Measurements from ENCODE around the gene OR51B5.
"Not testable (repeated sequence)": the region's sequence is repeated elsewhere in the genome, so short reads cannot be mapped to it uniquely, and the experiment has no call there.

Gene OR51B5

GRCh38 chr11:5343474-5344335 is at the start of gene OR51B5:
OR51B5 (minus strand) TSS chr11:5343524; CDS start chr11:5343524, 0 bp downstream.
- no peak for DNase-seq

- DNase-seq = no peak
These were observed 46.9 kb upstream of the OR51B5 start for GRCh38 chr11:5390210-5390609.

GRCh38 chr11:5384335-5384734 is 41.0 kb upstream of the OR51B5 start:
- no peak for DNase-seq

- no peak for DNase-seq
These were observed 40.3 kb upstream of the OR51B5 start, which contains the start of gene OR51M1 for GRCh38 chr11:5383576-5383975. OR51M1 (plus strand) TSS chr11:5383812; CDS start chr11:5389399, 5,587 bp downstream.

- DNase-seq = no peak
These were observed 37.5 kb upstream of the OR51B5 start for GRCh38 chr11:5380740-5381342.

- DNase-seq = no peak
These were observed 26.5 kb upstream of the OR51B5 start for GRCh38 chr11:5369789-5370188.

GRCh38 chr11:5368502-5369043 is 25.2 kb upstream of the OR51B5 start:
- DNase-seq = no peak

GRCh38 chr11:5367448-5368074 is 24.2 kb upstream of the OR51B5 start:
- no peak for DNase-seq

- no peak for DNase-seq
These were observed 23.5 kb upstream of the OR51B5 start for GRCh38 chr11:5366856-5367255.

GRCh38 chr11:5366365-5366764 is 23.0 kb upstream of the OR51B5 start:
- not testable (repeated sequence) for DNase-seq

GRCh38 chr11:5364214-5364613 is 20.9 kb upstream of the OR51B5 start:
- no peak for DNase-seq

GRCh38 chr11:5363679-5364078 is 20.4 kb upstream of the OR51B5 start:
- no peak for DNase-seq

- DNase-seq = no peak
These were observed 18.8 kb upstream of the OR51B5 start for GRCh38 chr11:5362017-5362625.

GRCh38 chr11:5356031-5356430 is 12.7 kb upstream of the OR51B5 start:
- not testable (repeated sequence) for DNase-seq

GRCh38 chr11:5351208-5351607 is 7.9 kb upstream of the OR51B5 start, which contains the start of gene OR51B6:
OR51B6 (plus strand) TSS chr11:5351508; CDS start chr11:5351508, 0 bp downstream.
- no peak for DNase-seq

- no peak for DNase-seq
These were observed 6.2 kb upstream of the OR51B5 start for GRCh38 chr11:5349550-5349949.

- no peak for DNase-seq
These were observed 5.3 kb upstream of the OR51B5 start for GRCh38 chr11:5348551-5349194.

GRCh38 chr11:5345831-5346230 is 2.5 kb upstream of the OR51B5 start:
- DNase-seq = no peak

- no peak for DNase-seq
These were observed 3.5 kb downstream of the OR51B5 start for GRCh38 chr11:5339771-5340322.

- DNase-seq = not testable (repeated sequence)
These were observed 6.1 kb downstream of the OR51B5 start for GRCh38 chr11:5337253-5337652.

- DNase-seq = no peak
These were observed 7.0 kb downstream of the OR51B5 start for GRCh38 chr11:5336331-5336730.

- no peak for DNase-seq
These were observed 8.2 kb downstream of the OR51B5 start for GRCh38 chr11:5335170-5335569.

All from GOT3 (cell line).